Skeletal muscle tissue (tissue), 4 donors: ENCODE data around the gene SNRNP25. TPM values are rescaled to one million over a fixed set of nuclear protein-coding genes. Genes with fewer than 3 reads are reported as not detected.

ENCODE experiments used
- H3K27ac ChIP-seq: one replicate; pipeline ENCODE4 v1.7.0; 2013; ENCODE audit warnings: mild to moderate bottlenecking, low read depth, low read length, inconsistent platforms
- H3K27me3 ChIP-seq, 3 donors: one replicate each; pipeline ENCODE4 v1.7.0; 2013; ENCODE audit warnings: low read length in 3 of 3; ENCODE audit not compliant: control insufficient read depth in 3 of 3, insufficient read depth in 3 of 3
- H3K36me3 ChIP-seq, 3 donors: one replicate each; pipeline ENCODE4 v1.7.0; 2013; ENCODE audit warnings: low read length in 3 of 3; ENCODE audit not compliant: control insufficient read depth in 3 of 3, insufficient read depth in 3 of 3
- H3K4me1 ChIP-seq, 3 donors: one replicate each; pipeline ENCODE4 v1.7.0; 2013; ENCODE audit warnings: low read length in 3 of 3, mild to moderate bottlenecking in 3 of 3; ENCODE audit not compliant: control insufficient read depth in 3 of 3, insufficient read depth in 3 of 3
- H3K4me3 ChIP-seq, 3 donors: one replicate each; pipeline ENCODE4 v1.7.0; 2013; ENCODE audit warnings: low read length in 3 of 3
- H3K9ac ChIP-seq, 3 donors: one replicate each; pipeline ENCODE4 v1.7.0; 2013; ENCODE audit warnings: low read length in 3 of 3, mild to moderate bottlenecking in 3 of 3, moderate library complexity in 2 of 3, low read depth in 1 of 3
- H3K9me3 ChIP-seq, 3 donors: one replicate each; pipeline ENCODE4 v1.7.0; 2013; ENCODE audit warnings: low read length in 3 of 3; ENCODE audit not compliant: control insufficient read depth in 3 of 3
- total RNA-seq: library from RNA; depleted of rRNA; stranded (reverse); fragments of >200 nt; gene quantifications from one replicate; pipeline ENCODE4 v1.2.3, GENCODE V29; 2014
- donor health status: Osteomylitis.

The SNRNP25 gene
- total RNA-seq, 1 donor from 2014 or later: 16.2 TPM

- no peak overlapping the region for H3K9ac ChIP-seq
- H3K36me3 ChIP-seq: peaks cover 58 to 61% (median 60%) of the 10 kb centered on the region in 3 donors
- no peak overlapping the region for H3K27ac ChIP-seq
- H3K4me1 ChIP-seq: peaks cover 16 to 21% (median 16%) of the 10 kb centered on the region in 3 donors
- no peak overlapping the region for H3K4me3 ChIP-seq
- no peaks in the 10 kb centered on the region for H3K9me3 ChIP-seq
- H3K27me3 ChIP-seq: no peaks in the 10 kb centered on the region
These were observed 2.8 kb downstream of the SNRNP25 start for GRCh38 chr16:56231-56927.

- H3K4me3 ChIP-seq: no peak overlapping the region
- no peak overlapping the region for H3K9ac ChIP-seq
- H3K9me3 ChIP-seq: no peaks in the 10 kb centered on the region
- peaks cover 15 to 21% (median 16%) of the 10 kb centered on the region in 3 donors for H3K4me1 ChIP-seq
- H3K27me3 ChIP-seq: no peaks in the 10 kb centered on the region
- H3K27ac ChIP-seq: no peak overlapping the region
- H3K36me3 ChIP-seq: peaks cover 66 to 71% (median 70%) of the 10 kb centered on the region in 3 donors
These were observed 4.1 kb downstream of the SNRNP25 start for GRCh38 chr16:57711-58110.

- no peak overlapping the region for H3K27ac ChIP-seq
- no peak overlapping the region for H3K9ac ChIP-seq
- no peak overlapping the region for H3K4me3 ChIP-seq
- H3K36me3 ChIP-seq: peaks cover 74 to 80% (median 78%) of the 10 kb centered on the region in 3 donors
- H3K27me3 ChIP-seq: no peaks in the 10 kb centered on the region
- H3K4me1 ChIP-seq: peaks cover 13 to 23% (median 20%) of the 10 kb centered on the region in 3 donors
- no peaks in the 10 kb centered on the region for H3K9me3 ChIP-seq
These were observed 5.1 kb downstream of the SNRNP25 start for GRCh38 chr16:58491-59439.

- Histone ChIP-seq H3K27me3 (no peaks in the 10 kb centered on the region), H3K36me3 (peaks cover 79 to 88% (median 83%) of the 10 kb centered on the region in 3 donors), H3K4me3 (no peak overlapping the region), H3K9ac (peak overlapping the region in 1 of 3 donors; percentile 28), H3K9me3 (no peaks in the 10 kb centered on the region), H3K4me1 (peaks cover 10 to 26% (median 22%) of the 10 kb centered on the region in 3 donors), H3K27ac (no peak overlapping the region)
These were observed 5.9 kb downstream of the SNRNP25 start for GRCh38 chr16:59440-60059.

GRCh38 chr16:60166-60565 lies 6.5 kb downstream of the SNRNP25 start:
- H3K9ac ChIP-seq: peak overlapping the region in 1 of 3 donors; percentile 28
- H3K4me3 ChIP-seq: no peak overlapping the region
- H3K36me3 ChIP-seq: peaks cover 81 to 91% (median 88%) of the 10 kb centered on the region in 3 donors
- H3K4me1 ChIP-seq: peaks cover 10 to 32% (median 28%) of the 10 kb centered on the region in 3 donors
- no peak overlapping the region for H3K27ac ChIP-seq
- no peaks in the 10 kb centered on the region for H3K27me3 ChIP-seq
- no peaks in the 10 kb centered on the region for H3K9me3 ChIP-seq

GRCh38 chr16:60929-61878 lies 7.6 kb downstream of the SNRNP25 start:
- H3K4me1 ChIP-seq: peaks cover 20 to 42% (median 39%) of the 10 kb centered on the region in 3 donors
- no peak overlapping the region for H3K27ac ChIP-seq
- H3K4me3 ChIP-seq: no peak overlapping the region
- H3K36me3 ChIP-seq: peaks cover 71 to 81% (median 78%) of the 10 kb centered on the region in 3 donors
- no peak overlapping the region for H3K9ac ChIP-seq
- no peaks in the 10 kb centered on the region for H3K9me3 ChIP-seq
- no peaks in the 10 kb centered on the region for H3K27me3 ChIP-seq

- Histone ChIP-seq H3K4me1 (peaks cover 26 to 49% (median 46%) of the 10 kb centered on the region in 3 donors), H3K4me3 (no peak overlapping the region), H3K9ac (no peak overlapping the region), H3K9me3 (no peaks in the 10 kb centered on the region), H3K27me3 (no peaks in the 10 kb centered on the region), H3K27ac (no peak overlapping the region), H3K36me3 (peaks cover 64 to 74% (median 71%) of the 10 kb centered on the region in 3 donors)
These were observed 8.3 kb downstream of the SNRNP25 start for GRCh38 chr16:61879-62281.

- Histone ChIP-seq H3K27ac (no peak overlapping the region), H3K36me3 (peaks cover 59 to 68% (median 66%) of the 10 kb centered on the region in 3 donors), H3K9me3 (no peaks in the 10 kb centered on the region), H3K27me3 (no peaks in the 10 kb centered on the region), H3K4me1 (peaks cover 31 to 54% (median 51%) of the 10 kb centered on the region in 3 donors), H3K9ac (no peak overlapping the region), H3K4me3 (no peak overlapping the region)
These were observed 8.8 kb downstream of the SNRNP25 start for GRCh38 chr16:62283-62967.
